Measurements from ENCODE around the gene IL19.

Gene IL19

DNA sequence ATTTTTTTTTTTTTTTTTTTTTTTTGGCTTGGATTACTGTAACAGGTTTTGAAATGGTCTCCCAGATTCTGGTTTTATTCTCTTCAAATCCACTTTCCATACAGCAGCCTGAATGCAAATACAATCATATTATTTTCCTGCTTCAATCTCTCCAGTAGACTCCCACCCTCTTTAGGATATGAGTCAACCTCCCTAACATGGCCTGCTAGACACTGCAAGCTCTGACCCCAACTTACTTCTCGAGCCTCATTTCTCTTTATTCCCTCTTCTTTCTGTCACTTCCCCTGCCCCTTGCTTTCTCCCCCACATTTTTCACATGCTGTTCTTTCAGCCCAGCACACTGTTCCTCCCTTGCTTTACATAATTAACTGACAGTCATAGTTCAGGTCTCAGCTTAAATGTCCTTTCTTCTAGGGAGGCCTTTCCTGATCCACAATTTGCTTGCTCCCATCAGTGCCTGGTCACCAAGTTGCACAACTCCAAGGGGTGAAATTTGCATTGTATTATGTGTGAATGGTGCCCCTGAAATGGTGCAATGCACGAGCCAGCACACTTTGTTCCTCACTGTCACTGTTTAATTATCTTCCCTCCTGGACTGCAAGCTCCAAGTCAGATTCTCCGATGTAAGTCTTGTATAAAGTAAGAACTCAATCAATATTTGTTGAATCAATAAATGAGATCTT is 22.1 kb upstream of the IL19 start:
- no peak for DNase-seq (ENCODE audit: low spot score)
- in situ Hi-C loops (cut with MboI; ENCODE audit: low sequenced_read_pairs, unreplicated experiment) = no loop called here
- TF ChIP-seq, protein P1, sequence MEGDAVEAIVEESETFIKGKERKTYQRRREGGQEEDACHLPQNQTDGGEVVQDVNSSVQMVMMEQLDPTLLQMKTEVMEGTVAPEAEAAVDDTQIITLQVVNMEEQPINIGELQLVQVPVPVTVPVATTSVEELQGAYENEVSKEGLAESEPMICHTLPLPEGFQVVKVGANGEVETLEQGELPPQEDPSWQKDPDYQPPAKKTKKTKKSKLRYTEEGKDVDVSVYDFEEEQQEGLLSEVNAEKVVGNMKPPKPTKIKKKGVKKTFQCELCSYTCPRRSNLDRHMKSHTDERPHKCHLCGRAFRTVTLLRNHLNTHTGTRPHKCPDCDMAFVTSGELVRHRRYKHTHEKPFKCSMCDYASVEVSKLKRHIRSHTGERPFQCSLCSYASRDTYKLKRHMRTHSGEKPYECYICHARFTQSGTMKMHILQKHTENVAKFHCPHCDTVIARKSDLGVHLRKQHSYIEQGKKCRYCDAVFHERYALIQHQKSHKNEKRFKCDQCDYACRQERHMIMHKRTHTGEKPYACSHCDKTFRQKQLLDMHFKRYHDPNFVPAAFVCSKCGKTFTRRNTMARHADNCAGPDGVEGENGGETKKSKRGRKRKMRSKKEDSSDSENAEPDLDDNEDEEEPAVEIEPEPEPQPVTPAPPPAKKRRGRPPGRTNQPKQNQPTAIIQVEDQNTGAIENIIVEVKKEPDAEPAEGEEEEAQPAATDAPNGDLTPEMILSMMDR (IDR thresholded peaks at IDR 0.05; ENCODE audit: borderline replicate concordance, control extremely low read depth, extremely low read depth, insufficient read depth, missing control alignments) = no peak

DNA sequence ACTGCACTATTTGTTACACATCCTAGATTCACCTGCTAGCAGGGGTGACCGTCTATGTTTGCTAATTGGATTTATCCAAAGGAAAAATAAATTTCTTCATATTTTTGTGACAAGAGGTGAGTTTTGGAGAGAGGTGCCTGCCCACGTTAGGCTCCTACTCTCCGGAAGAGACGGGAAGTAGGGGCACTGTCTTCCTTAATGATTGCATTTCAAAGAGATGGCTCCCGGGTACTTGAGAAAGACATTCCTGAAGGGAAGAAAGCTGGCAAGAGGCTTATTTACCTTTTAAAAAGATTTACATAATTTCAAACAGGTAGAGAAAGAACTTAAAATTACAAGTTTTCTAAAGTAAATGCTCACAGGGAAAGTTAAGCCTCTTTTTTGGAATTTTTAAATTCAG is 18.7 kb upstream of the IL19 start:
- DNase-seq (ENCODE audit: low spot score) = no peak
- in situ Hi-C loops (cut with MboI; ENCODE audit: low sequenced_read_pairs, unreplicated experiment) = no loop called here
- TF ChIP-seq, protein P1 (IDR thresholded peaks at IDR 0.05; ENCODE audit: borderline replicate concordance, control extremely low read depth, extremely low read depth, insufficient read depth, missing control alignments) = no peak

DNA sequence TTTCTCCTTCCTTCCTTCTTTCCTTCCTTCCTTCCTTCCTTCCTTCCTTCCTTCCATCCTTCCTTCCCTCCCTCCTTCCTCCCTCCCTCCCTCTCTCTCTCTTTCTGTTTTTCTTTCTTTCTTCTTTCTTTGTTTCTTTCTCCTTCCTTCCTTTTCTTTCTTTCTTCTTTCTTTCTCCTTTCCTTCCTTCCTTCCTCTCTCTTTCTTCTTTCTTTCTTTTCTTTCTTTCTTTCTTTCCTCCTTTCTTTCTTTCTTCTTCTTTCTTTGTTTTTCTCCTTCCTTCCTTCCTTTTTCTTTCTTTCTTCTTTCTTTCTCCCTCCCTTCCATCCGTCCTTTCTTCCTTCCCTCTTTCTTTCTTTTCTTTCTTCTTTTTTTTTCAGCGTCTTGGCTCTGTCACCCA is 18.1 kb upstream of the IL19 start:
- DNase-seq (ENCODE audit: low spot score) = no peak
- in situ Hi-C loops (cut with MboI; ENCODE audit: low sequenced_read_pairs, unreplicated experiment) = no loop called here
- TF ChIP-seq, protein P1 (IDR thresholded peaks at IDR 0.05; ENCODE audit: borderline replicate concordance, control extremely low read depth, extremely low read depth, insufficient read depth, missing control alignments) = no peak

DNA sequence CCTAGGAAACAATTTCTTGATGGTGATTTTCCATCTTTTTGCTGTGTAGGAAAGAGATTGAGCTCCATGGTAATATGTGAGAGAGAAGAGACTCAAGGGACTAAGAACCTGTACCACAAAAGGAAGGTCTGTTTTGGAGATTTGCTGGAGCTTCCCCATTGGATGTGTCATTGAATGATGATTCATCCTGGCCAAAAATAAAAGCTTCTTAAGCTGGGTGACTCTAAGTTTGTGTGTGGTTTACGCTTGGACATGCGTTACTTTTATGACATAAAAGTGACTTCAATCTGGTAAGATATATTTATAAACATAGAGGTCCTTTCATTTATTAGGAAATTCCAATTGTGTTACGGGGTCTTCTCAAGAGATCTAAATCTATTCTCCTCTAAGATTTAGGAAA is 17.4 kb upstream of the IL19 start:
- TF ChIP-seq, protein P1 (IDR thresholded peaks at IDR 0.05; ENCODE audit: borderline replicate concordance, control extremely low read depth, extremely low read depth, insufficient read depth, missing control alignments) = no peak
- no peak for DNase-seq (ENCODE audit: low spot score)
- in situ Hi-C loops (cut with MboI; ENCODE audit: low sequenced_read_pairs, unreplicated experiment) = no loop called here

DNA sequence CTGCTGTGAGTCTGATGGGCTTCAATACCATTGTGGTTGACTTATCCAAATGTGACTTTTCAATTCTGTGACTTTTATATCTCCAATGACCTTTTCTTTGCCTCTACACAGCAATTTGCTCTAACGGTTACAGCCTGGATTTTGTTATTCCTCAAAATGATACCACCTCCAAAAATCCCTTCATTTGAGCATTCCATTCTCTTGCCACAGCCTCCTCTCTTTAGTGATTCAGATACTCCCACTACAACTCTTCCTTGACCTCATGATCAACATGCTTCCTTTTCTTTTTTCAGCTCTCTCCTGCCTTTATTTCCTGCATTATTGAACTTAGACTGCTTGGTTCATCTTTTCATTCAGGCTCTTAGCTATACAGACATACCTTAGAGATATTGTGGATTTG is 16.6 kb upstream of the IL19 start:
- TF ChIP-seq, protein P1 (IDR thresholded peaks at IDR 0.05; ENCODE audit: borderline replicate concordance, control extremely low read depth, extremely low read depth, insufficient read depth, missing control alignments) = no peak
- no peak for DNase-seq (ENCODE audit: low spot score)
- in situ Hi-C loops (cut with MboI; ENCODE audit: low sequenced_read_pairs, unreplicated experiment) = no loop called here

DNA sequence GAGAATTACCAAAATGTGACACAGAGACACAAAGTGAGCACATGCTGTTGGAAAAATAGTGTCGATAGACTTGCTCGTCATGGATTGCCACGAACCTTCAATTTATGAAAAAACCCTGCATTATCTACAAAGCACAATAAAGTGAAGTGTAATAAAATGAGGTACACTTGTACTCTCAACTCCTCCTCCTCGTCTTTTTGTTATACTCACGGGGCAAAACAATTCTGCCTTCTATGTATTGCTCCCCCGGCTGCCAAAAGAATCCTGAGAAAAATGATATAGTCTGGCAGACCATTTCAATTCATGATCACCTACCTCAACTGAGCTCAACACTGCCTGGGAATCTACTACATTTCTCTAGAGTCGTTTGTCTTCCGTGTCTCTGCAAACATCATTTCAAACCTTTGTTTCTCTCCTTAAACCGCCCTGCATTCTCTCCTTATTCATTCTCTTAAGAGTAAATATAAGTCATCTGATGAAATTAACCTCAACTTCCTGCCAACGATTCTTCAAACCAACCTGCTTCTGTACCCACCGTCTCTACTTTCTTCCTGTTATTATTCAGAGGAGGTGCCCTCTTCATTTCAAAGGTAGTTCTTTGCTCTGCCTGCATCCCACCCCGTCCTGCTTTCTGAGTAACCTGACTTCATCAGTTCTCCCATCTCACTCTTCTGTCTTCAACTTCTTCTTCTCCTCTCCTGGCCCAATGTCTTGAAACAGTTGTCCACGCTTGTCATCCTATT is 12.9 kb upstream of the IL19 start:
- DNase-seq (ENCODE audit: low spot score) = no peak
- TF ChIP-seq, protein P1 (IDR thresholded peaks at IDR 0.05; ENCODE audit: borderline replicate concordance, control extremely low read depth, extremely low read depth, insufficient read depth, missing control alignments) = no peak
- in situ Hi-C loops (cut with MboI; ENCODE audit: low sequenced_read_pairs, unreplicated experiment) = no loop called here
